Epithelial cell of proximal tubule (primary cell): ENCODE measurements around the gene MOXD1. TPM values are rescaled to one million over a fixed set of nuclear protein-coding genes. Genes with fewer than 3 reads are reported as not detected.
"Not testable (repeated sequence)": the region's sequence is repeated elsewhere in the genome, so short reads cannot be mapped to it uniquely, and the experiment has no call there.

ENCODE experiments used
- DNase-seq: peaks from one replicate; pipeline ENCODE4 v3.0.0-alpha.2; 2011; ENCODE audit warnings: low read depth
- H3K4me3 ChIP-seq: 2 replicates; pipeline ENCODE4 v1.5.1; 2011; ENCODE audit warnings: low read depth, mild to moderate bottlenecking, low read length
- total RNA-seq: library from RNA; depleted of rRNA; stranded (reverse); fragments of >200 nt; gene quantifications from 2 replicates; pipeline ENCODE4 v1.2.3, GENCODE V29; 2015
- TF ChIP-seq, protein P1 (sequence below): conservative IDR thresholded peaks from 2 replicates; pipeline ENCODE4 v1.5.1; 2012; ENCODE audit warnings: low read depth, mild to moderate bottlenecking, low read length

Gene MOXD1
- total RNA-seq, 1 donor from 2014 or later = 47.9 TPM

DNA sequence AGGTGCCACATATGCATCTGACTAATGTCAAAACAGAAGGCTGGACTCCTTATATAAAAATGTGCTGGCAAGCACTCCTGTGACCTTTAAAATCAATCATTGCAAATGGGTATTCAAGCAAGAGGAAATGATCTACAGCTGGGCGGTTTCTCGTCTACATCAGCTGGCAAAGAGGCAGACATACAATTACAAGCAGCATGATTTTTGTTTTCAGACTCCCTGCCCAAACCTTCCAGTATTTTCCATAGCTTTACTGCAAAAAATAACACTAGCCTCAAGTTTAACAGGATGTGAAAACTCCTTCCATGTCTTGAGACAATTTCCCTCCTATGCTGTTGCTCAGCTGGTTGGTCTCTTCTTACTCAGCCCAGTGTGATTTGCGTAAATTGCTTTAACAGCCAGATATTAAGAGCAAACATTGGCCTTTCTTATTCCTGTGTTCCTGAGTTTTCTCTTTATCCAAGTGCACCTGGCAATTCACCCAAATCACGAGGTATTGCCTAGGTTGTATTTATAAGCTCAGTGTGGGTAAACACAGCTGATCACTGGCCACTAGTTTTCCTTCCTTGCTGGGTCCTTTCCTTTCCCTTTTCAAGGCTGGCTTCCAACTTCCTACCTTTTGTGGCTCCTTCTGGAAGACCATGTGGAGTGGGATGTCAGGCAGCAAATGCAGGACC is 130.4 kb downstream of the MOXD1 start:
- no peak overlapping the region for H3K4me3 ChIP-seq
- no peak for DNase-seq
- TF ChIP-seq, protein P1, sequence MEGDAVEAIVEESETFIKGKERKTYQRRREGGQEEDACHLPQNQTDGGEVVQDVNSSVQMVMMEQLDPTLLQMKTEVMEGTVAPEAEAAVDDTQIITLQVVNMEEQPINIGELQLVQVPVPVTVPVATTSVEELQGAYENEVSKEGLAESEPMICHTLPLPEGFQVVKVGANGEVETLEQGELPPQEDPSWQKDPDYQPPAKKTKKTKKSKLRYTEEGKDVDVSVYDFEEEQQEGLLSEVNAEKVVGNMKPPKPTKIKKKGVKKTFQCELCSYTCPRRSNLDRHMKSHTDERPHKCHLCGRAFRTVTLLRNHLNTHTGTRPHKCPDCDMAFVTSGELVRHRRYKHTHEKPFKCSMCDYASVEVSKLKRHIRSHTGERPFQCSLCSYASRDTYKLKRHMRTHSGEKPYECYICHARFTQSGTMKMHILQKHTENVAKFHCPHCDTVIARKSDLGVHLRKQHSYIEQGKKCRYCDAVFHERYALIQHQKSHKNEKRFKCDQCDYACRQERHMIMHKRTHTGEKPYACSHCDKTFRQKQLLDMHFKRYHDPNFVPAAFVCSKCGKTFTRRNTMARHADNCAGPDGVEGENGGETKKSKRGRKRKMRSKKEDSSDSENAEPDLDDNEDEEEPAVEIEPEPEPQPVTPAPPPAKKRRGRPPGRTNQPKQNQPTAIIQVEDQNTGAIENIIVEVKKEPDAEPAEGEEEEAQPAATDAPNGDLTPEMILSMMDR = no peak

DNA sequence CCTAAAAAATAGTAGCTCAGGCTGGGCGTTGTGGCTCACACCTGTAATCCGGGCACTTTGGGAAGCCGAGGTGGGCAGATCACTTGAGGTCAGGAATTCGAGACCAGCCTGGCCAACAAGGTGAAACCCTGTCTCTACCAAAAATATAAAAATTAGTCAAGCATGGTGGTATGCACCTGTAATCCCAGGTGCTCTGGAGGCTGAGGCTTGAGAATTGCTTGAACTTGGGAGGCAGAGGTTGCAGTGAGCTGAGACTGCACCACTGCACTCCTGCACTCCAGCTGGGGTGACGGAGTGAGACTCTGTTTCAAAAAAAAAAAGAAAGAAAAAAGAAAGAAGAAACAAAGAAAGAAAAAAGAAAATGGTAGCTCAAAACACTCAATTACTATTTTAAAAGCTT is 132.6 kb downstream of the MOXD1 start:
- not testable (repeated sequence) for DNase-seq, H3K4me3 ChIP-seq

DNA sequence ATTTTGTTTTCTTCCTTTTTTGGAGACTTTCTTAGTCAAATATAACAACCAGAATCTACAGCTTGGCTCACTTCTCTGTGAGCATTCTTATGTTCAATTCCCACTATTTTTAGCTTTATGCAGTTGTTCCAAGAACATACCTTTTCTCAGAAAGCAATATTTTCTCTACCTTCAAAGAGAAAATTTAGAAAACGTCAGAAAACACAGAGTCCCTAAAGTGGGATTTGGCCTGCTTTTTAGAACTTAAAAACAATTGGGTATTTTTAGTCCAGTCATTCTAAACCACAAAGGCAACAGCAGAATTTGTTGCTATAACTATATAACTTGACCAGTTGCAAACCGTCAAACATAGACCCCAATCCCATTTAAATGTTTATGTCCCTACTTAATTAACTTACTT is 133.1 kb downstream of the MOXD1 start:
- H3K4me3 ChIP-seq = no peak overlapping the region
- TF ChIP-seq, protein P1 = no peak
- DNase-seq = no peak

DNA sequence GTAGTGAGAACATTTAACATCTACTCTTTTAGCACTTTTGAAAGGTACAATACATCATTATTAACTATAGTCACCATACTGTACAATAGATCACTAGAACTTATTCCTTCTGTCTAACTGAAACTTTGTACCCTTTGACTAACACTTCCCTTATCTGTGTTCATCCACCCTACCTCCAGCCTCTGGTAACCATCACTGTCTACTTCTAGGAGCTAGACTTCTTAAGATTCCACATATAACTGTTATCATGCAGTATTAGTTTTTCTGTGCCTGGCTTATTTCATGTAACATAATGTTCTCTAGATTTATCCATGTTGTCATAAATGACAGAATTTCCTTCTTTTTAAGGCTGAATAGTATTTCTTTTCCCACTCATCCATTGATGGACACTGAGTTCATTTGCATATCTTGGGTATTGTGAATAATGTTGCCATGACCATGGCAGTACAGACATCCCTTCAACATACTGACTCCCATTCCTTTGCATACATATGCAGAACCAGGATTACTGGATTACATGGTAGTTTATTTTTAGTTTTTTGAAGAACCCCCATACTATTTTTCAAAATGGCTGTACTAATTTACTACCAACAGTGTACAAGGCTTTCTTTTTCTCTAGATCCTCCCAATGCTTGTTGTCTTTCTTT is 135.7 kb downstream of the MOXD1 start:
- no peak overlapping the region for H3K4me3 ChIP-seq
- TF ChIP-seq, protein P1 = no peak
- DNase-seq = no peak

DNA sequence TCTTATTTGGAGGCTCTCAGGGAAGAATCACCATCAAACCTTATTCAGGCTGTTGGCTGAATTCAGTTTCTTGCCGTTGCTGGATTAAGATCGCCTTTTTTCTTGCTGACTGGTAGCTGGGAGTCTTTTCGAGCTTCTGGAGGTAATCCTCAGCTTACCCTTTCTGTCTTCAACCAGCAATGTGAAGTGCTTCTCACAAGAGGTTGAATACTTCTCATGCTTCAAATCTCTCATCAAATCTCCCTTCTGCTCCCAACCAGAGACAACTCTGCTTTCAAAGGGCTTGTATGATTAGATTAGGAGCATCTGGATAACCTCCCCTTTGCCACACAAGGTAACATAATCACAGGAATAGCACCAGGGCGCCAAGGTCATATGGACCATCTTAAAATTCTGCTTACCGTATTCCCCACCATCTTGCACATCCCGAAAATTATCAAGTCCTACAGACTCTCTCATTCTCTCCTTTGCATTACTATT is 137.2 kb downstream of the MOXD1 start:
- TF ChIP-seq, protein P1 = no peak
- no peak overlapping the region for H3K4me3 ChIP-seq
- no peak for DNase-seq

DNA sequence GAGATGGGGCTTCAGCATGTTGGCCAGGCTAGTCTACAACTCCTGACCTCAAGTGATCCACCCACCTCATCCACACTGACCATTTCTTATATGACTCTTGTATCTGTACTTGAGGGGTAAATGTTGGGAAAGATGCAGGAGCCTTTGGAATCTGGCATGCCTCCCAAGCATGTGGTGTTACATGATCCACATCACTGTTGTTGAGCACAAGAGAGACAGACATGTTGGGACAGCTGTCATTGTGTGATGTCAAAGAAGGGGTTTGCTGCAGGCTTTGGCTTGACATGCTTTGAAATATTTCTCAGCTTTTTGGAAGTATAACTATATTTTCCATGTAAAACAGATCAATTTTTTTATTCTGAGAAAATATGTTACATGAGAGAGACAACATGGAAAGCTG is 139.9 kb downstream of the MOXD1 start:
- DNase-seq = no peak
- no peak overlapping the region for H3K4me3 ChIP-seq
- TF ChIP-seq, protein P1 = no peak

DNA sequence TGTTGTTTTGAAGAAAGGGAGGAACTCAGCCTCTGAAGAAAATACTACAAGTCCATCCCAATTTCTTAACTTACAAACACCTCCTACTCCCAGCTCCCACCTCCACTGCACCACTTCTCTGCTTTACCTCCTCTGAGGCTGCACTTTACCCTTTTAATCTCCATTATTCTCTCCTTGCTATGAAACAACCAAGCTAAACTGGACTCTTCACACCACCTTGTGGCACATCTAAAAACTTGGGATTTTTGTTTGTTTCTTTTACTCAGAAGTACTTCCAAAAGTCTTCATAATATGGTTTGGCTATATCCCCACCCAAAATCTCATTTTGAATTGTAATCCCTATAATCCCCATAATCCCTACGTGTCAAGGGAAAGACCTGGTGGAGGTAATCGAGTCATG is 142.2 kb downstream of the MOXD1 start:
- TF ChIP-seq, protein P1 = peak; percentile 48
- no peak for DNase-seq

More for the DNA sequence above, 142.2 kb downstream of the MOXD1 start:
- H3K4me3 ChIP-seq = no peak overlapping the region
